Hepatic stellate cell (primary cell): Measurements from ENCODE around the gene ARHGEF10L.
"Not testable (repeated sequence)": the region's sequence is repeated elsewhere in the genome, so short reads cannot be mapped to it uniquely, and the experiment has no call there.

Experiments used
- DNase-seq: peaks from one replicate; pipeline ENCODE4 v3.0.0; 2011; ENCODE audit warnings: low spot score

Gene ARHGEF10L

DNA sequence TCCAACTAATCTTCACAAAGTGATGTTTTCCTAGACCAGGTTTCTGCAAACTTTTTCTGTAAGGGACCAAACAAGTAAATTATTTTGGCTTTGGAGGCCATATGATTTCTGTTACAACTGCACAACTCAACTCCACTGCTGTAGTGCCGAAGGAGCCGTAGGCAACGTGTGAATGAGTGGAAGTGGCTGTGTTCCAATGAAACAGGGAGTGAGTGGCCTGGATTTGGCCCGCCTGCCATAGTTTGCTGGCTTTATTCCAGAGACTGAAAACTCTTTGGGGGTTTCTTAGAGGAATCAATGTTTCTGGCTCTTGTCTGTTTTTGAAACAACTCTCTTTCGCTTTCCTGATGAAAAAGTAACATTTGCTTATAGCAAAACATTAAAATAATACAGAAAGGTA is 203.1 kb downstream of the ARHGEF10L start:
- no peak for DNase-seq

DNA sequence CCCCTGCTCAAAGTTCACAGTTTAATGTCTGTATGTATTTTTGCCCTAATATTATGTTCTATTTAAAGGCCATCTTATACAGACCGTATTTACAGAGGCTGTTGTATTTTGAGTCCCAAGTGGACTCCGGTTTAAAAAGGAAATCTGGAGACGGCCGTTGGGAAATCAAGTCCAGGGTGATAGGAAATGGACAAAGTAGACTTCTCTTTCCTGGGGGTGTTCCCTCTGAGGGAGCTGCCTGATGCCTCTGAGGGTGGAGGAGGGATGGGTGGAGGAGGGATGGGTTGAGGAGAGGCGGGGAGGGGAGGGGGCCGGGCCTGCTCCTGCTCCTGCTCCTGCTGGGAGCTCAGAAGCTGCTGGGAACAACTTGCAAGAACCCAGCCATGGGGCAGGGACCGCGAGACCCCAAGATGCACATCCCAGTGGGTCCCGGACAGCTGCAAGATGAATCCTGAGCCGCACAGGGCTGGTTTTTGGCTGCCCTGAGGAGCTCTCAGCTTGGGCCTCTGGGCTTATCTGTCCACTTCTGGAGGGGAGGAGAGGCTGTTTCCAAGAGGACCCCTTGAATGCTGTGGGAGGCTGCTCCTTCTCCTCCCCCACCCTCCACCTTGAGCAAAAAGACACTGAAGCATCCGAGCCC is 203.6 kb downstream of the ARHGEF10L start:
- DNase-seq: no peak

GRCh38 chr1:17743925-17744324 is 204.4 kb downstream of the ARHGEF10L start:
- DNase-seq: no peak

DNA sequence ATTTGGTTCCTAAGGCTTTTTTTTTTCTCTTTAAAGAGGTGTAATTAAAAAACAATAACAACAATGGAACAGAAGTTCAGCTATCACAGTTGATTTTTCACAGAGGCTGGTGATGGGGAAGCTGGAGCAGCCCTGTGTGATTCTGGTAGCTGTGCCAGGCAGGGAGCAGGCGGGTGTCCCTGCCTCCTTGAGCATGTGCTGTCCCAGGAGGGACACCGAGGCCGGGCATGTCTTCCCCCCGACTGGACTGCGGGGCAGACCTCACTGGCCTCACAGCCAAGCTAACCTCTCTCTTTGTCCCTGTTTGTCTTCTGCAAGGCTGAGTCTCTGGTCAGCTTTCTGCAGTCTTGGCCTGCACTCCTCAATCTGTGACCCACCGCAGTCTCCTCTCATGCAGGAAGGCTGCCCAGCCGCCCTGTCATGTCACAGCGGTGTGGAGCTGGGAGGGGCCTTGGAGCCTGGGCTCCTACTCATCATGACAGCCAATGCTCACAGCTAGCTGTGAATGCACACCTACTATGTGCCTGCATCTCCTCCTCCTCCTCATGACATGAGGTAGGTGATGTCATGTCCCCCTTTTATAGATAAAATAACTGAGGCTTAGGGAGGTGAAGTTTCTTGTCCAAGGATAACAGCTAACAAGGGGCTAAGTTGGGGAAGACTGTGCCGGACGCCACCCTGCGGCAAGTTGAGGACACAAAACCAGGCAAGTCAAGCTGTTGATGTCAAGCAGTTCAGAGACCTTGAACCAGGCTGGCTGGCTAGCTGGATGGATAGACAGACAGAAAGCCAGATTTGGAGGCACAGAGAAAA is 205.4 kb downstream of the ARHGEF10L start:
- no peak for DNase-seq

DNA sequence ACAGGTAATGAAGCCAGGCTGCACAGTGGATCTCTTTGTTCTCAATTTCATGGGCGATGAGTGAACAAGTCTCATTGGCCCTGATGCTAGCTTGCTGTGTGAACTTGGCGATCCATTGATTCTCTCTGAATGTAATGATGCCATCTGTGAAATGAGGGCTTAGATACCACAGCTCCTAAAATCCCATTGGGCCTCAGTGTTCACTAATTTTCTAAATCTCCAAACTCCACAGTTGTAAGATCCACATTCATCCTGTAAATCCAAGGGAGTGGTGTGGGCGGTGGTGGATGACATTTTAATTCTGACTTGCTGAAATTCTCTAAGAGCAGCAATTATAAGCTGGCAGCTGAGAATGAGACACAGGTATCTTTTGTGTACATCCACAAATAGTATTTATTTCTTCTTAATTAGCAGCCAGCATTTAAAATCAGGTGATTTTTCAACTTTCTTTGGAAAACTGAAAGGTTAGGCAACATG is 206.0 kb downstream of the ARHGEF10L start:
- DNase-seq: no peak

- not testable (repeated sequence) for DNase-seq
Observed at GRCh38 chr1:17746281-17746680, 206.8 kb downstream of the ARHGEF10L start.

- DNase-seq: no peak
Observed at GRCh38 chr1:17746920-17747319, 207.4 kb downstream of the ARHGEF10L start.
